HG02763 (cell line): ENCODE data around the gene CCL14.

Experiments used
- ATAC-seq: cut with Tn5 transposase; IDR thresholded peaks from one replicate; pipeline ENCODE4 v1.9.1; 2021; ENCODE audit warnings: mild to moderate bottlenecking, moderate library complexity; ENCODE audit not compliant: unreplicated experiment

CCL14 gene

GRCh38 chr17:35991075-35991474, 4.5 kb upstream of the CCL14 start:
- ATAC-seq, result no peak

GRCh38 chr17:35988164-35988563, 1.6 kb upstream of the CCL14 start:
- no peak for ATAC-seq

- no peak for ATAC-seq
Measured at GRCh38 chr17:35984140-35984539, 2.4 kb downstream of the CCL14 start.

- ATAC-seq, result no peak
Measured at GRCh38 chr17:35982409-35983191, 3.9 kb downstream of the CCL14 start.

- ATAC-seq, result no peak
Measured at GRCh38 chr17:35981908-35982330, 4.6 kb downstream of the CCL14 start.

- ATAC-seq, result no peak
Measured at GRCh38 chr17:35981246-35981645, 5.3 kb downstream of the CCL14 start, which contains the start of gene CCL16. Gene CCL16, minus strand, starts transcription at chr17:35981497. Its CDS starts 77 bp downstream, at chr17:35981420.

- ATAC-seq, result no peak
Measured at GRCh38 chr17:35978346-35978745, 8.2 kb downstream of the CCL14 start.

- ATAC-seq, result no peak
Measured at GRCh38 chr17:35977509-35977908, 9.0 kb downstream of the CCL14 start.

- no peak for ATAC-seq
Measured at GRCh38 chr17:35973333-35974260, 12.9 kb downstream of the CCL14 start.

GRCh38 chr17:35972945-35973332, 13.6 kb downstream of the CCL14 start:
- ATAC-seq, result no peak

- no peak for ATAC-seq
Measured at GRCh38 chr17:35972535-35972934, 14.0 kb downstream of the CCL14 start.

GRCh38 chr17:35972066-35972465, 14.5 kb downstream of the CCL14 start:
- ATAC-seq, result no peak

- ATAC-seq, result no peak
Measured at GRCh38 chr17:35969558-35970380, 16.8 kb downstream of the CCL14 start.

GRCh38 chr17:35968520-35969054, 17.9 kb downstream of the CCL14 start:
- ATAC-seq, result no peak

- no peak for ATAC-seq
Measured at GRCh38 chr17:35965272-35965671, 21.3 kb downstream of the CCL14 start.

- no peak for ATAC-seq
Measured at GRCh38 chr17:35963663-35964062, 22.9 kb downstream of the CCL14 start.

GRCh38 chr17:35953720-35954119, 32.8 kb downstream of the CCL14 start:
- ATAC-seq, result no peak

GRCh38 chr17:35949401-35949800, 37.1 kb downstream of the CCL14 start:
- ATAC-seq, result no peak

GRCh38 chr17:35948092-35948491, 38.4 kb downstream of the CCL14 start:
- ATAC-seq, result no peak

- no peak for ATAC-seq
Measured at GRCh38 chr17:35947156-35947585, 39.4 kb downstream of the CCL14 start.

GRCh38 chr17:35944151-35944550, 42.4 kb downstream of the CCL14 start:
- no peak for ATAC-seq
